Psoas muscle (tissue), 8 donors: Measurements from ENCODE around the gene PIGQ. TPM values are rescaled to one million over a fixed set of nuclear protein-coding genes. Genes with fewer than 3 reads are reported as not detected.

Source experiments
- ATAC-seq, 4 donors: fragments of 200-7000 bp; cut with Tn5 transposase; one replicate each; pipeline ENCODE4 v1.9.1; 2020; ENCODE audit warnings: moderate library complexity in 3 of 4, mild to moderate bottlenecking in 2 of 4
- DNase-seq, 2 donors: peaks; one replicate each; pipeline ENCODE4 v3.0.0-alpha.2; 2020
- H3K27ac ChIP-seq: fragments of 200-600 bp; one replicate; pipeline ENCODE4 v1.8.0; 2022
- H3K27me3 ChIP-seq, 3 donors: fragments of 200-600 bp in 1 of 3; one replicate each; pipeline versions ENCODE4 v1.6.1 to v1.8.0; 2013 to 2022; ENCODE audit warnings: low read length in 2 of 3, mild to moderate bottlenecking in 2 of 3, moderate library complexity in 1 of 3; ENCODE audit not compliant: insufficient read depth in 3 of 3
- H3K36me3 ChIP-seq, 2 donors: fragments of 200-600 bp in 1 of 2; one replicate each; pipeline versions ENCODE4 v1.6.1 to v1.8.0; 2013 to 2022; ENCODE audit warnings: low read depth in 1 of 2, mild to moderate bottlenecking in 1 of 2, moderate library complexity in 1 of 2; ENCODE audit not compliant: insufficient read depth in 1 of 2
- H3K4me1 ChIP-seq: fragments of 200-600 bp; one replicate; pipeline ENCODE4 v1.8.0; 2022
- H3K4me3 ChIP-seq: fragments of 200-600 bp; one replicate; pipeline ENCODE4 v1.8.0; 2022; ENCODE audit warnings: mild to moderate bottlenecking
- H3K9me3 ChIP-seq: fragments of 200-600 bp; one replicate; pipeline ENCODE4 v1.8.0; 2022
- WGBS, 3 donors: extraction: QIAGEN DNeasy Blood & Tissue Kit; methylation state at CpG; one replicate each; pipeline versions ENCODE4 v1.1.6 to v1.1.7; 2013; 5-methylcytosine and 5-hydroxymethylcytosine counted together
- intact Hi-C, 2 donors: fragments of 100-400 bp; cut with DNase I; formaldehyde crosslinking; loops; one replicate each; pipeline versions ENCODE4 v1.11.0 to v1.14.2; 2022
- polyA plus RNA-seq, 3 donors: library from polyadenylated mRNA; stranded (reverse); fragments of 200-250 nt; gene quantifications; one replicate each; pipeline ENCODE4 v1.2.3, GENCODE V29; 2013
- total RNA-seq, 4 donors: library from RNA; stranded (reverse); fragmentation: NEBNext Ultra II Directional in 2 of 4; extraction: Animal tissue kit (Norgen Biotek cat#: 25700) in 2 of 4; gene quantifications; one replicate each; pipeline versions ENCODE4 v1.2.1 to v1.2.4, GENCODE V29; 2021 to 2023
- TF ChIP-seq, protein P1 (sequence below): fragments of 200-600 bp; IDR thresholded peaks from one replicate; pipeline ENCODE4 v1.8.0; 2022; ENCODE audit warnings: antibody characterized with exemption
- donor health status: healthy with polysubstance abuse.
- donor health status: DM: no; HTN: no; CAD: no; lungs with moderate emphysema.
- donor health status: Bipolar disorder and iron deficiency.
- donor health status: healthy.
- donor health status: DM: yes; HTN: yes; CAD: no.
- donor health status: DM: no; HTN: no; CAD: no.
- donor health status: DM: no; HTN: no; CAD: no.
- donor health status: DM: yes; HTN: yes; CAD: no.

Gene PIGQ
- total and polyA plus RNA-seq, 7 donors, result 18.3 to 39.9 (median 26.3) TPM

DNA sequence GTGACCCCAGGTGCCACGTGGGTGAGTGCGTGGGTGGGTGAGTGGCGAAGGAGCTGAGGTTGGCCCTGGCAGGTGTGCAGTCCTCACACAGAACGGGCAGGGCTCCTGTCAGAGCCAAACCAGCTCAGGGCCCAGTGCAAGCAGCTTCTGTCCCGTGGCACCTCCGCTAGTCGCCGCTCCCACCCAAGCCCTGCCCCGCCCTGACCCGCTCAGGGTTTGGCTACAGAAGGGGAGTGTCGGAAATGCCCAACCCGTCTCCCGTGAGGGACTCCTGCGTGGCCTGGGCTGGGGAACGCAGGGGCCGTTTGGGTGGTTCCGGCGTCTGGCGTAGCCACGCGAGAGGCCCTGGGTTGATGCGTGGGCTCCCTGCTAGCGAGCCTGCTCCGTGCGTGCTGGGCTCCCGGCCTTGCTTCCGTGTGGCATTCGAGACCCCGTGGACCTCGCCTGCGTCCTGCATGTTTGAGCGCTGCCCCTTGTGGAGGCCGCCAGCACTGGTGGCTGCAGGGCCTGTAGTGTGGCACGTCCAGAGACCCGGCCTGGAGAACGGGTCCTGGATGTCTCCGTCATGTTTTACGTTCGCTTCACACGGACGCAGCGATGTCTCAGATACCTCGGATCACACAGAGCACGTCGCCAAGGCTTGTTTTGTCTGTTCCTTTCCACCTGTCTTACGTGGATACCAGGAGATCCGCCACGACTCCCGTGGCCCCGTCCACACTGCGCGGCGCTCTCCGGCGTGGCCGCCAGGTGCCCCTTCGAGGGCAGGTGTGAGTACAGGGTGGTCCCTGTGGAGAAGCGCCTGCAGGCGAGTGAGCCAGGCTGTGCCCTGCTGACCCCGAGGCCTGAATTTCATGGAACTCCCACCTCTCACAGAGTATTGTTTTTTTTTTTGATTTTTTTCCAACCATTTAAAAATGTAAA is 32.1 kb upstream of the PIGQ start:
- TF ChIP-seq, protein P1, sequence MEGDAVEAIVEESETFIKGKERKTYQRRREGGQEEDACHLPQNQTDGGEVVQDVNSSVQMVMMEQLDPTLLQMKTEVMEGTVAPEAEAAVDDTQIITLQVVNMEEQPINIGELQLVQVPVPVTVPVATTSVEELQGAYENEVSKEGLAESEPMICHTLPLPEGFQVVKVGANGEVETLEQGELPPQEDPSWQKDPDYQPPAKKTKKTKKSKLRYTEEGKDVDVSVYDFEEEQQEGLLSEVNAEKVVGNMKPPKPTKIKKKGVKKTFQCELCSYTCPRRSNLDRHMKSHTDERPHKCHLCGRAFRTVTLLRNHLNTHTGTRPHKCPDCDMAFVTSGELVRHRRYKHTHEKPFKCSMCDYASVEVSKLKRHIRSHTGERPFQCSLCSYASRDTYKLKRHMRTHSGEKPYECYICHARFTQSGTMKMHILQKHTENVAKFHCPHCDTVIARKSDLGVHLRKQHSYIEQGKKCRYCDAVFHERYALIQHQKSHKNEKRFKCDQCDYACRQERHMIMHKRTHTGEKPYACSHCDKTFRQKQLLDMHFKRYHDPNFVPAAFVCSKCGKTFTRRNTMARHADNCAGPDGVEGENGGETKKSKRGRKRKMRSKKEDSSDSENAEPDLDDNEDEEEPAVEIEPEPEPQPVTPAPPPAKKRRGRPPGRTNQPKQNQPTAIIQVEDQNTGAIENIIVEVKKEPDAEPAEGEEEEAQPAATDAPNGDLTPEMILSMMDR, result no peak
- Histone ChIP-seq H3K36me3 (peaks cover 0 to 25% of the 10 kb centered on the region in 2 donors), H3K9me3 (no peaks in the 10 kb centered on the region), H3K4me1 (peaks cover 36% of the 10 kb centered on the region), H3K27me3 (no peaks in the 10 kb centered on the region), H3K4me3 (no peak overlapping the region), H3K27ac (no peak overlapping the region)
- 94 to 97% (median 95%) methylated on average over 60 of the region's 60 CpGs for WGBS, 3 donors
- intact Hi-C loops, result no loop called here
- DNase-seq, result no peak
- ATAC-seq, result no peak

DNA sequence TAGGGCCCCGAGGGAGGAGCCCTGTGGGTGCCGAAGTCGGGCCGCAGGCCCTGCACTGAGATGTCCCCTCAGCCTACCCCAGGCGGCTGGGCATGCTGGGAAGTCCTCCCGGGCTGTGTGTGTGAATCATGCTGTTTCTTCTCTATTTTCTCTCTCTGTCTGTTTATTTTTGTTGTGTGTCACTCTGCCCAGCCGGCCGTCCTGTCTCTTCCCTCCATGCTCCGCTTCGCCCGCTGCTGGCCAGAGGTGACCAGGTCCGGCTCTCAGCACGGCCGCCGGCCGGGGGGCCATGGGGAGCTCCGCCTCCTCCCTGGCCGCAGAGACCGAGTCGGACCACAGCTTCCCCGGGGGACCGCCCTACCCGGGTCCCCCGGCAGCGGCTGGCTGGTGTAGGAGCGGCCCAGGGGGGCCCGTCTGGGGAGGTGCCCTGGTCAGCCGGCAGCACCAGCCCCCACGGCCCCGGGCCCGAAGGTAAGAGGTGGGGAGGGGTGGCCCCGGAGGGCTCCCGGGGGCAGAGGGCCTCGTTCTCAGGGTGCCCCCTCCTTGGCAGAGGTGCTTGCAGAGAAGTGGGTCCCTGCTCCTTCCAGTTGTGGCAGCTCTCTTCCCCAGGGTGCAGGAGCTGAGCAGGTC is 29.8 kb upstream of the PIGQ start:
- Histone ChIP-seq H3K36me3 (peaks cover 0 to 25% of the 10 kb centered on the region in 2 donors), H3K4me3 (no peak overlapping the region), H3K9me3 (no peaks in the 10 kb centered on the region), H3K27ac (no peak overlapping the region), H3K27me3 (no peaks in the 10 kb centered on the region), H3K4me1 (peaks cover 13% of the 10 kb centered on the region)
- TF ChIP-seq, protein P1, result no peak
- intact Hi-C loops, result no loop called here
- DNase-seq, result no peak
- ATAC-seq, result no peak
- 88 to 89% (median 89%) methylated on average over 33 to 34 of the region's 34 CpGs for WGBS, 3 donors

DNA sequence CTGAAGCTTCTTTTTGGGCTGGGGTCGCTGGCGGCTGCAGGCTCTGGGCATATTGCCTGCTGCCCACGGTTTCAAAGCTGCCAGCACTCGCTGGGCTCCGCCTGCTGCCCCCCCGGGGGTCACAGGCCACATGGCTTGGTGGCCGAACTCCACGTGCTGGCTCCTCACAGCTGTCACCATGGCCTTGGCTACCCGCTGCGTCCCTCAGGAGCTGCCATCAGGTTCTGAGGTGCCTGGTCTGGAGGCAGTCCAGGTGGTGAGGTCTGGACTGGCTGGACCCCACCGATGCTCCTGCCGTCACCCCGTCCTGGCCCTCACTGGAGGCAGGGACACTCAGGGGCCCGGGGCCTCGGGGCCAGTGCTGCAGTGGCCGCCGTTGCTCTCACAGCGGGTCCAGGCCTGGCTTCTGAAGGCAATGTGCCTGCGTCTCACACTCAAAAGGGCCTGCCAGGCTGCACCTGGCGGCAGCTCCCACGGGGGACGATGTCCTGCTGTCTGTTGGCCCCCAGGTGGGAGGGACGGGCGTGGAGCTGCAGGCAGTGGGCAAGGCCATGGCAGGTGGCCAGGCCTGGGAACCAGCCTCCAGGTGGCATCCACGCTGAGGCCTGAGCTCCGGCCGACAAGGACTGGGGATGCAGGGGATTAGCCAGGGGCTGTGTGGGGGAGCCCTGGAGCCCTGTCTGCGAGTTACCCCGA is 29.0 kb upstream of the PIGQ start:
- no peaks in the 10 kb centered on the region for H3K27me3 ChIP-seq
- 58 to 72% (median 62%) methylated on average over 25 to 29 of the region's 29 CpGs for WGBS, 3 donors
- TF ChIP-seq, protein P1, result no peak
- DNase-seq (no peak), ATAC-seq (no peak)
- H3K9me3 ChIP-seq, result no peaks in the 10 kb centered on the region
- H3K27ac ChIP-seq, result no peak overlapping the region
- intact Hi-C loops, result no loop called here
- H3K4me1 ChIP-seq, result peaks cover 7% of the 10 kb centered on the region
- H3K36me3 ChIP-seq, result peaks cover 0 to 25% of the 10 kb centered on the region in 2 donors
- H3K4me3 ChIP-seq, result no peak overlapping the region

- Histone ChIP-seq H3K27ac (no peak overlapping the region), H3K36me3 (peaks cover 0 to 22% of the 10 kb centered on the region in 2 donors), H3K27me3 (no peaks in the 10 kb centered on the region), H3K4me1 (no peaks in the 10 kb centered on the region), H3K4me3 (no peak overlapping the region), H3K9me3 (no peaks in the 10 kb centered on the region)
- 79 to 85% (median 83%) methylated on average over 45 to 51 of the region's 51 CpGs for WGBS, 3 donors
- TF ChIP-seq, protein P1, result no peak
- no peak for DNase-seq
- ATAC-seq, result no peak
- intact Hi-C loops, result no loop called here
Measured at GRCh38 chr16:543301-544164, 26.2 kb upstream of the PIGQ start.
